Measurements from ENCODE around the gene SBNO2.

GRCh38 chr19:1113030-1113985, 60.8 kb downstream of the SBNO2 start:
- peak in 3 of 4 experiments; percentile 90 to 100 (median 92) for TF ChIP-seq CTCF (IDR thresholded peaks at IDR 0.05)
- TF ChIP-seq POLR2A (IDR thresholded peaks at IDR 0.05), result no peak

All from gastroesophageal sphincter (tissue), 3 donors.